ENCODE data around the gene FAAP100.

FAAP100 gene

GRCh38 chr17:81524865-81525159, 27.3 kb downstream of the FAAP100 start:
- no peak for DNase-seq (ENCODE audit: low spot score)

- no peak for DNase-seq (ENCODE audit: low spot score)
These were observed 27.9 kb downstream of the FAAP100 start for GRCh38 chr17:81524039-81524864.

- DNase-seq (ENCODE audit: low spot score), result peak; percentile 89
These were observed 28.6 kb downstream of the FAAP100 start for GRCh38 chr17:81523402-81524038.

- DNase-seq (ENCODE audit: low spot score), result no peak
These were observed 29.4 kb downstream of the FAAP100 start for GRCh38 chr17:81522491-81523401.

- DNase-seq (ENCODE audit: low spot score), result no peak
These were observed 31.9 kb downstream of the FAAP100 start for GRCh38 chr17:81520021-81520901.

- DNase-seq (ENCODE audit: low spot score), result no peak
These were observed 32.7 kb downstream of the FAAP100 start for GRCh38 chr17:81519284-81520020.

GRCh38 chr17:81518785-81519283, 33.3 kb downstream of the FAAP100 start:
- peak; percentile 73 for DNase-seq (ENCODE audit: low spot score)

GRCh38 chr17:81518113-81518784, 33.9 kb downstream of the FAAP100 start:
- no peak for DNase-seq (ENCODE audit: low spot score)

GRCh38 chr17:81517339-81518112, 34.6 kb downstream of the FAAP100 start:
- DNase-seq (ENCODE audit: low spot score), result no peak

- DNase-seq (ENCODE audit: low spot score), result no peak
These were observed 35.2 kb downstream of the FAAP100 start for GRCh38 chr17:81517009-81517338.

- DNase-seq (ENCODE audit: low spot score), result no peak
These were observed 35.7 kb downstream of the FAAP100 start for GRCh38 chr17:81516439-81516838.

- no peak for DNase-seq (ENCODE audit: low spot score)
These were observed 36.6 kb downstream of the FAAP100 start for GRCh38 chr17:81515530-81516041.

- DNase-seq (ENCODE audit: low spot score), result peak; percentile 90
These were observed 37.2 kb downstream of the FAAP100 start for GRCh38 chr17:81514739-81515529.

GRCh38 chr17:81514489-81514738, 37.7 kb downstream of the FAAP100 start:
- no peak for DNase-seq (ENCODE audit: low spot score)

- peak; percentile 76 for DNase-seq (ENCODE audit: low spot score)
These were observed 38.2 kb downstream of the FAAP100 start for GRCh38 chr17:81513753-81514488.

GRCh38 chr17:81513372-81513752, 38.8 kb downstream of the FAAP100 start:
- DNase-seq (ENCODE audit: low spot score), result peak; percentile 57

- peak; percentile 98 for DNase-seq (ENCODE audit: low spot score)
These were observed 39.4 kb downstream of the FAAP100 start, which contains the start of gene ACTG1 for GRCh38 chr17:81512562-81513371. ACTG1 (minus strand) TSS chr17:81512799; CDS start chr17:81512354, 445 bp downstream.

Data from AG08396 (cell line).